ENCODE results near the gene AGBL4. TPM values are rescaled to one million over a fixed set of nuclear protein-coding genes. Genes with fewer than 3 reads are reported as not detected.

The AGBL4 gene
- total RNA-seq, 4 donors from 2014 or later: not detected

DNA sequence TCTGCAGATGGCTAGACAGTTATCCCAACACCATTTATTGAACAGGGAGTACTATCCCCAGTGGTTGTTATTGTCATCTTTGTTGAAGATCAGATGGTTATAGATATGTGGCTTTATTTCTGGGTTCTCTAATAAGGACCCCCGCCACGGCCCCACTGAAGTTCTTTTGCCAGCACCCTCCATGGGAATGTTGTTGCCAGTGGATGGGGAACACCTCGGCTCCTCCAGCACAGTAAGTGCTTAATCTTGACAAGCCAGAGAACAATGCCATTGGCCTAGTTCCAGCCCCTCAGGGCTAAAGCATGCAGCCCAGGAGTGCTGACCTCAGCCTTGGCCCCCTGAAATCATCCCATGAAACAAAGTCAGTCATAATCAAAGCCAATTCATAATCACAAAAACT is 337.6 kb downstream of the AGBL4 start:
- Histone ChIP-seq H3K9me3 (no peaks in the 10 kb centered on the region), H3K27ac (no peak overlapping the region), H3K4me3 (no peak overlapping the region), H3K27me3 (no peaks in the 10 kb centered on the region), H3K4me1 (no peaks in the 10 kb centered on the region), H3K36me3 (no peaks in the 10 kb centered on the region)
- in situ Hi-C loops (cut with MboI; ENCODE audit: low sequenced_read_pairs in 4 of 4) (no loop called here), intact Hi-C loops (cut with DNase I; ENCODE audit: low total_unique reads) (no loop called here)
- no peak for DNase-seq
- TF ChIP-seq, protein P1, sequence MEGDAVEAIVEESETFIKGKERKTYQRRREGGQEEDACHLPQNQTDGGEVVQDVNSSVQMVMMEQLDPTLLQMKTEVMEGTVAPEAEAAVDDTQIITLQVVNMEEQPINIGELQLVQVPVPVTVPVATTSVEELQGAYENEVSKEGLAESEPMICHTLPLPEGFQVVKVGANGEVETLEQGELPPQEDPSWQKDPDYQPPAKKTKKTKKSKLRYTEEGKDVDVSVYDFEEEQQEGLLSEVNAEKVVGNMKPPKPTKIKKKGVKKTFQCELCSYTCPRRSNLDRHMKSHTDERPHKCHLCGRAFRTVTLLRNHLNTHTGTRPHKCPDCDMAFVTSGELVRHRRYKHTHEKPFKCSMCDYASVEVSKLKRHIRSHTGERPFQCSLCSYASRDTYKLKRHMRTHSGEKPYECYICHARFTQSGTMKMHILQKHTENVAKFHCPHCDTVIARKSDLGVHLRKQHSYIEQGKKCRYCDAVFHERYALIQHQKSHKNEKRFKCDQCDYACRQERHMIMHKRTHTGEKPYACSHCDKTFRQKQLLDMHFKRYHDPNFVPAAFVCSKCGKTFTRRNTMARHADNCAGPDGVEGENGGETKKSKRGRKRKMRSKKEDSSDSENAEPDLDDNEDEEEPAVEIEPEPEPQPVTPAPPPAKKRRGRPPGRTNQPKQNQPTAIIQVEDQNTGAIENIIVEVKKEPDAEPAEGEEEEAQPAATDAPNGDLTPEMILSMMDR (IDR thresholded peaks at IDR 0.05 in 4 of 5, conservative IDR thresholded peaks at IDR 0.05 in 1 of 5): no peak
- TF ChIP-seq POLR2A (IDR thresholded peaks at IDR 0.05): no peak
- no peak for ATAC-seq

DNA sequence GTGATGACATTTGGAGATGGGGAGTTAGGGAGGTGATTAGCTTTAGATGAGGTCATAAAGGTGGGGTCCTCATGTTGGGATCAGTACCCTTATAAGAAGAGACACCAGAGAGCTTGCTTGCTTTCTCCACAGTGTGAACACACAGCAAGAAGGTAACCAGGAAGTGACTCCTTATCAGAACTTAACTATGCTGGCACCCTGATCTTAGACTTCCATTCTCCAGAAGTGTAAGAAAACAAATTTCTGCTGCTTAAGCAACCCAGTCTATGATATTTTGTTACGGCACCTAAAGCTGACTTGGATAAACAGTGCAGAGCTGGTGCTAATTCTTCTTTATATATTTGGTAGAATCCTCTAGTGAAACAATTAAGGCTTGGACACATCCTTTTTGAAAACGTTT is 346.0 kb downstream of the AGBL4 start:
- DNase-seq (no peak), ATAC-seq (no peak)
- no peak overlapping the region for H3K4me3 ChIP-seq
- no peaks in the 10 kb centered on the region for H3K4me1 ChIP-seq
- in situ Hi-C loops (cut with MboI; ENCODE audit: low sequenced_read_pairs in 4 of 4): no loop called here
- H3K27ac ChIP-seq: no peak overlapping the region
- intact Hi-C loops (cut with DNase I; ENCODE audit: low total_unique reads): no loop called here
- H3K36me3 ChIP-seq: no peaks in the 10 kb centered on the region
- no peaks in the 10 kb centered on the region for H3K9me3 ChIP-seq
- H3K27me3 ChIP-seq: no peaks in the 10 kb centered on the region
- TF ChIP-seq, protein P1 (IDR thresholded peaks at IDR 0.05 in 4 of 5, conservative IDR thresholded peaks at IDR 0.05 in 1 of 5): no peak
- TF ChIP-seq POLR2A (IDR thresholded peaks at IDR 0.05): no peak

DNA sequence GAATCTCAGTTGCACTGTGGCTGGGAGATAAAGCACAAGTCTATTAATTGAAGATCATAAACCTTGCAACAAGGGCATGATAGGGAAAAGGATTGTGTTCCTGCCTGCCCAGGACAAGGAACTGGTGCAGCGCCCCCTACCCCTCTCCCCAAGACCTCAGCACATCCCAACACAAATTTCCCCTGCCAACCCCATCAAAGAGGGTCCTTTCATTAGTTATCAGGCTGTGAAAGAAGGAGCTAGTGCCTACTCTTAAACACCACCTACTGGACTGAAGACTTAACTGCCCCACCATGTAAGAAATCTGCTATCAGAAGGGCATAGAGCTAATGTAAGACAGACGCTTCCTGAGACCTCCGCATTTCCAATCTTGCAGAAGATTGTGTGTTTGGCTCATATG is 372.6 kb downstream of the AGBL4 start:
- TF ChIP-seq POLR2A (IDR thresholded peaks at IDR 0.05): no peak
- TF ChIP-seq, protein P1 (IDR thresholded peaks at IDR 0.05 in 4 of 5, conservative IDR thresholded peaks at IDR 0.05 in 1 of 5): no peak
- no peaks in the 10 kb centered on the region for H3K9me3 ChIP-seq
- no peak for ATAC-seq
- no peak for DNase-seq
- no peaks in the 10 kb centered on the region for H3K4me1 ChIP-seq
- intact Hi-C loops (cut with DNase I; ENCODE audit: low total_unique reads) (no loop called here), in situ Hi-C loops (cut with MboI; ENCODE audit: low sequenced_read_pairs in 4 of 4) (no loop called here)
- no peak overlapping the region for H3K4me3 ChIP-seq
- no peaks in the 10 kb centered on the region for H3K36me3 ChIP-seq
- no peaks in the 10 kb centered on the region for H3K27me3 ChIP-seq
- H3K27ac ChIP-seq: no peak overlapping the region

DNA sequence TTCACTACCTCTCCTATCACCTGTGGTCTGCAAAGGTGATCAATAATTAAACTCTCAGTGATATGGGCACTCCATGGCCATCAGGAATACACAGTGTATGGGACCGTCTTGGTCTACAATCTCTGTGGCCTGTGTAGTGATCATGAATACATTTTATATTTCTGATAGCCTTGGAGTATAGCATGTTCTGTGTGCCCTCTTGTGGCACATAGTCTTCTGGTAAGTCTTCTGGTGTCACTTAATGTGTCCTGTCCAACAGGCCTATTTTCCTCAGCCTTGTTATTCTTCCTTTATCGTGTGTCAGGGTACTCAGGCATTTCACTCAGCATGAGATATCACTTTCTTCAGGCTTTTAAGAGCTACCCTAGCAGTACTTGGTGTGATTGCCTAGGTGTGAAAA is 393.6 kb downstream of the AGBL4 start:
- Histone ChIP-seq H3K27me3 (no peaks in the 10 kb centered on the region), H3K4me3 (no peak overlapping the region), H3K27ac (no peak overlapping the region), H3K4me1 (no peaks in the 10 kb centered on the region), H3K9me3 (no peaks in the 10 kb centered on the region), H3K36me3 (no peaks in the 10 kb centered on the region)
- intact Hi-C loops (cut with DNase I; ENCODE audit: low total_unique reads) (no loop called here), in situ Hi-C loops (cut with MboI; ENCODE audit: low sequenced_read_pairs in 4 of 4) (no loop called here)
- TF ChIP-seq, protein P1 (IDR thresholded peaks at IDR 0.05 in 4 of 5, conservative IDR thresholded peaks at IDR 0.05 in 1 of 5): no peak
- TF ChIP-seq POLR2A (IDR thresholded peaks at IDR 0.05): no peak
- no peak for ATAC-seq
- no peak for DNase-seq

DNA sequence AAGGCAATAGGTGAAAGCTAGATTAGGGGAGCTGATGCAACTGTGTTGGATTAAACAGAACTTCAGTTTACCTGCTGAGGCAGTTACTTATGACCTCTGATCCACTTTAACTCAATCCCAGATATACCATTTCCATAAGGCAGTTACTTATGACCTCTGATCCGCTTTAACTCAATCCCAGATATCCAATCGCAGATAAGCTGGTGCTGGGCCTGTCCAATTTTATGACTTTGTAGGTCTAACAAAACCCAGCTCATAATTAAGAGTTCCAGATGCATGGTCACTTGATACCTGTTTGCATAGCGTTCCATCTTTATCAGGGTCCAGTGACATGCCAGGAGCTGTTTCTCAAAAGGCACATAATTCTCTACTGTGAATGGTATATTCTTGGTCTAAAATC is 396.0 kb downstream of the AGBL4 start:
- intact Hi-C loops (cut with DNase I; ENCODE audit: low total_unique reads) (no loop called here), in situ Hi-C loops (cut with MboI; ENCODE audit: low sequenced_read_pairs in 4 of 4) (no loop called here)
- H3K9me3 ChIP-seq: no peaks in the 10 kb centered on the region
- no peak overlapping the region for H3K4me3 ChIP-seq
- ATAC-seq: no peak
- H3K27me3 ChIP-seq: no peaks in the 10 kb centered on the region
- DNase-seq: no peak
- H3K4me1 ChIP-seq: no peaks in the 10 kb centered on the region
- no peak overlapping the region for H3K27ac ChIP-seq
- TF ChIP-seq POLR2A (IDR thresholded peaks at IDR 0.05): no peak
- TF ChIP-seq, protein P1 (IDR thresholded peaks at IDR 0.05 in 4 of 5, conservative IDR thresholded peaks at IDR 0.05 in 1 of 5): no peak
- H3K36me3 ChIP-seq: no peaks in the 10 kb centered on the region
